K562 (cell line): ENCODE measurements around the gene UPP1. TPM values are rescaled to one million over a fixed set of nuclear protein-coding genes. Genes with fewer than 3 reads are reported as not detected.

Experiments
- BCL6 ChIP-seq: fragments of 250-450 bp; sonication (Bioruptor Pico); IDR thresholded peaks from 2 replicates; pipeline ENCODE4 v1.4.0; 2020
- CHCHD3 ChIP-seq: fragments of 250-450 bp; sonication (Bioruptor Pico); IDR thresholded peaks from 2 replicates; pipeline ENCODE4 v2.1.2; 2022; ENCODE audit warnings: mild to moderate bottlenecking
- SMC3 ChIP-seq: conservative IDR thresholded peaks from 2 replicates; pipeline ENCODE4 v1.6.1; 2011; ENCODE audit warnings: low read depth, low read length, improper control_type of control experiment; ENCODE audit not compliant: insufficient read depth
- polyA plus RNA-seq, 8 experiments: library from polyadenylated mRNA; depleted of rRNA in 4 of 8; stranded (reverse) in 5 of 8; unstranded in 3 of 8; fragments of >200 nt; fragmentation: Nextera tagmentation in 2 of 8; fragmentation: Illumina TruSeq in 1 of 8; extraction: Ambion mirVana in 2 of 8; extraction: Trizol in 1 of 8; gene quantifications; 2 replicates each; pipeline versions ENCODE4 v1.2.1 to v1.2.3, GENCODE V29; 2011 to 2014; ENCODE audit warnings: inconsistent platforms in 1 of 8, missing spikeins in 1 of 8
- total RNA-seq, 7 experiments: library from RNA; depleted of rRNA in 6 of 7; stranded (reverse); fragments of >200 nt in 6 of 7; fragmentation: Illumina TruSeq in 2 of 7; extraction: Trizol in 2 of 7; gene quantifications; 2 replicates each; pipeline versions ENCODE4 v1.2.1 to v1.2.3, GENCODE V29; 2011 to 2021; ENCODE audit warnings: low replicate concordance in 1 of 7
- TF ChIP-seq, protein P1 (sequence below): fragments of 250-450 bp; sonication (Bioruptor Pico); IDR thresholded peaks from 2 replicates; pipeline ENCODE4 v1.8.0; 2022; ENCODE audit warnings: inconsistent platforms

Gene UPP1
- total and polyA plus RNA-seq, 9 of the 15 experiments (the other 6 are each of a cell fraction or from before 2014, with no cell fraction given), result 0.38 to 2.4 (median 0.61) TPM

DNA sequence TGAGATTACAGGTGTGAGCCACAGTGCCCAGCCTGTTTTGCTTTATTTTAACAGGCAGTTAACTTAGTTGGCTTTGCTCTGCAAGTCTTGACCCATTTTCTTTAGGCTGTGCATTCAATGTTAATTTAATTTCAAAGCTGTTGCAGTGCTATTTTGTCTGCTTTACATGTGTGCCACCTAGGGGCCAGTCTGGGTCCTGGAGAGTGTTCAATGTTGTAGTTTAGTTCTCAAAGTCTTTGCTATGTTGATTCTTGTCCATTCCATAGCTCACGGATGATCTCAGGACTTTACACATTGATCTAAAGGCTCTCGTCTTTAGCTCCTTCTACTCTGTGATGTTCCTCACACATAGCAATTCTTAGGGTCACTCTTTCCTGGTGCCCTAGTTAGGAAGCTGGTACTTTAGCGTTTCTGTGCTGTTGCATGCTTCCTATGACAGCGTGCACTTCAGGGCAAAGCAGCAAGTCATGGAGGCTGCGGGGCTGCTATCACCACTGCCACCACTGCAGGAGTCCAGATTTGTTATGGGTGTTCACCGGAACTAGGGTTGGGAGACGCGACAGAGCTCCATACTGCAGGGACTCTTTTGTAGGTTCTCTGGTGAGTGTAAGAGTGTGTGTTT is 65.8 kb downstream of the UPP1 start (continued):
- TF ChIP-seq, protein P1, sequence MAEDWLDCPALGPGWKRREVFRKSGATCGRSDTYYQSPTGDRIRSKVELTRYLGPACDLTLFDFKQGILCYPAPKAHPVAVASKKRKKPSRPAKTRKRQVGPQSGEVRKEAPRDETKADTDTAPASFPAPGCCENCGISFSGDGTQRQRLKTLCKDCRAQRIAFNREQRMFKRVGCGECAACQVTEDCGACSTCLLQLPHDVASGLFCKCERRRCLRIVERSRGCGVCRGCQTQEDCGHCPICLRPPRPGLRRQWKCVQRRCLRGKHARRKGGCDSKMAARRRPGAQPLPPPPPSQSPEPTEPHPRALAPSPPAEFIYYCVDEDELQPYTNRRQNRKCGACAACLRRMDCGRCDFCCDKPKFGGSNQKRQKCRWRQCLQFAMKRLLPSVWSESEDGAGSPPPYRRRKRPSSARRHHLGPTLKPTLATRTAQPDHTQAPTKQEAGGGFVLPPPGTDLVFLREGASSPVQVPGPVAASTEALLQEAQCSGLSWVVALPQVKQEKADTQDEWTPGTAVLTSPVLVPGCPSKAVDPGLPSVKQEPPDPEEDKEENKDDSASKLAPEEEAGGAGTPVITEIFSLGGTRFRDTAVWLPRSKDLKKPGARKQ (CRISPR knock-in tag), result no peak
- no peak for TF ChIP-seq CHCHD3 (CRISPR knock-in tag)
- TF ChIP-seq BCL6 (CRISPR knock-in tag), result no peak
- 0 out of 2 replicates have a peak, but pooled peaks have one; percentile 22 for TF ChIP-seq SMC3

Other genes with a start within 250 kb of the UPP1 start
- not detected in 2 replicates for gene PKD1L1, start 140.8 kb upstream of the UPP1 start, total RNA-seq (2014; rRNA removed)
- not detected in 2 replicates for gene PKD1L1, start 140.8 kb upstream of the UPP1 start, total RNA-seq (2014; rRNA removed; fragmentation: Illumina TruSeq; extraction: Trizol)
- gene PKD1L1, start 140.8 kb upstream of the UPP1 start, total RNA-seq (2015; rRNA removed; fragmentation: Illumina TruSeq; extraction: Trizol), result not detected in 2 replicates
- gene PKD1L1, start 140.8 kb upstream of the UPP1 start, total RNA-seq (2021), result 0.02 TPM in 1 of 2 replicates, not detected in the other
- gene PKD1L1, start 140.8 kb upstream of the UPP1 start, polyA plus RNA-seq (2011; rRNA removed), result 0.01 TPM in 1 of 2 replicates, not detected in the other
- gene PKD1L1, start 140.8 kb upstream of the UPP1 start, polyA plus RNA-seq (2014; fragmentation: Illumina TruSeq; extraction: Trizol), result 0.01 TPM in 1 of 2 replicates, not detected in the other
- gene PKD1L1, start 140.8 kb upstream of the UPP1 start, polyA plus RNA-seq (2014; fragmentation: Nextera tagmentation; extraction: Ambion mirVana), result not detected
- gene PKD1L1, start 140.8 kb upstream of the UPP1 start, polyA plus RNA-seq (2014; rRNA removed), result 0.04 TPM in 1 of 2 replicates, not detected in the other
- gene HUS1, start 109.7 kb upstream of the UPP1 start, total RNA-seq (2014; rRNA removed), result 9.8 and 11.5 TPM in 2 replicates
- gene HUS1, start 109.7 kb upstream of the UPP1 start, total RNA-seq (2014; rRNA removed; fragmentation: Illumina TruSeq; extraction: Trizol), result 14.5 and 15.8 TPM in 2 replicates
- 16.0 and 17.1 TPM in 2 replicates for gene HUS1, start 109.7 kb upstream of the UPP1 start, total RNA-seq (2015; rRNA removed; fragmentation: Illumina TruSeq; extraction: Trizol)
- 15.3 and 19.8 TPM in 2 replicates for gene HUS1, start 109.7 kb upstream of the UPP1 start, total RNA-seq (2021)
- 14.3 and 17.1 TPM in 2 replicates for gene HUS1, start 109.7 kb upstream of the UPP1 start, polyA plus RNA-seq (2011; rRNA removed)
- gene HUS1, start 109.7 kb upstream of the UPP1 start, polyA plus RNA-seq (2014; fragmentation: Illumina TruSeq; extraction: Trizol), result 16.5 and 20.8 TPM in 2 replicates
- 10 to 100 TPM; 25.2 to 27.0 TPM for gene HUS1, start 109.7 kb upstream of the UPP1 start, polyA plus RNA-seq (2014; fragmentation: Nextera tagmentation; extraction: Ambion mirVana)
- 14.7 and 15.9 TPM in 2 replicates for gene HUS1, start 109.7 kb upstream of the UPP1 start, polyA plus RNA-seq (2014; rRNA removed)
- not detected in 2 replicates for gene SUN3, start 60.2 kb upstream of the UPP1 start, total RNA-seq (2014; rRNA removed)
- gene SUN3, start 60.2 kb upstream of the UPP1 start, total RNA-seq (2014; rRNA removed; fragmentation: Illumina TruSeq; extraction: Trizol), result not detected in 2 replicates
- 0.19 TPM in 1 of 2 replicates, not detected in the other for gene SUN3, start 60.2 kb upstream of the UPP1 start, total RNA-seq (2015; rRNA removed; fragmentation: Illumina TruSeq; extraction: Trizol)
- not detected in 2 replicates for gene SUN3, start 60.2 kb upstream of the UPP1 start, total RNA-seq (2021)
- gene SUN3, start 60.2 kb upstream of the UPP1 start, polyA plus RNA-seq (2011; rRNA removed), result not detected in 2 replicates
- gene SUN3, start 60.2 kb upstream of the UPP1 start, polyA plus RNA-seq (2014; fragmentation: Illumina TruSeq; extraction: Trizol), result not detected in 2 replicates
- gene SUN3, start 60.2 kb upstream of the UPP1 start, polyA plus RNA-seq (2014; fragmentation: Nextera tagmentation; extraction: Ambion mirVana), result under 1 TPM; 0.04 to 0.06 TPM
- 0.24 TPM in 1 of 2 replicates, not detected in the other for gene SUN3, start 60.2 kb upstream of the UPP1 start, polyA plus RNA-seq (2014; rRNA removed)
- gene C7orf57, start 53.7 kb upstream of the UPP1 start, total RNA-seq (2014; rRNA removed), result not detected in 2 replicates
- not detected in 2 replicates for gene C7orf57, start 53.7 kb upstream of the UPP1 start, total RNA-seq (2014; rRNA removed; fragmentation: Illumina TruSeq; extraction: Trizol)
- gene C7orf57, start 53.7 kb upstream of the UPP1 start, total RNA-seq (2015; rRNA removed; fragmentation: Illumina TruSeq; extraction: Trizol), result not detected in 2 replicates
- gene C7orf57, start 53.7 kb upstream of the UPP1 start, total RNA-seq (2021), result not detected in 2 replicates
- gene C7orf57, start 53.7 kb upstream of the UPP1 start, polyA plus RNA-seq (2011; rRNA removed), result not detected in 2 replicates
- gene C7orf57, start 53.7 kb upstream of the UPP1 start, polyA plus RNA-seq (2014; fragmentation: Illumina TruSeq; extraction: Trizol), result not detected in 2 replicates
- not detected for gene C7orf57, start 53.7 kb upstream of the UPP1 start, polyA plus RNA-seq (2014; fragmentation: Nextera tagmentation; extraction: Ambion mirVana)
- not detected in 2 replicates for gene C7orf57, start 53.7 kb upstream of the UPP1 start, polyA plus RNA-seq (2014; rRNA removed)
- 0.14 and 0.24 TPM in 2 replicates for gene ABCA13, start 82.2 kb downstream of the UPP1 start, total RNA-seq (2014; rRNA removed)
- 0.26 and 0.58 TPM in 2 replicates for gene ABCA13, start 82.2 kb downstream of the UPP1 start, total RNA-seq (2014; rRNA removed; fragmentation: Illumina TruSeq; extraction: Trizol)
- 0.19 and 0.29 TPM in 2 replicates for gene ABCA13, start 82.2 kb downstream of the UPP1 start, total RNA-seq (2015; rRNA removed; fragmentation: Illumina TruSeq; extraction: Trizol)
- 0.64 and 0.69 TPM in 2 replicates for gene ABCA13, start 82.2 kb downstream of the UPP1 start, total RNA-seq (2021)
- gene ABCA13, start 82.2 kb downstream of the UPP1 start, polyA plus RNA-seq (2011; rRNA removed), result 0.69 and 1.5 TPM in 2 replicates
- gene ABCA13, start 82.2 kb downstream of the UPP1 start, polyA plus RNA-seq (2014; fragmentation: Illumina TruSeq; extraction: Trizol), result 0.28 and 0.42 TPM in 2 replicates
- gene ABCA13, start 82.2 kb downstream of the UPP1 start, polyA plus RNA-seq (2014; fragmentation: Nextera tagmentation; extraction: Ambion mirVana), result under 1 TPM; 0.31 to 0.38 TPM
- 0.24 and 0.36 TPM in 2 replicates for gene ABCA13, start 82.2 kb downstream of the UPP1 start, polyA plus RNA-seq (2014; rRNA removed)